Testis (tissue), 3 donors: ENCODE results near the gene EP400. TPM values are rescaled to one million over a fixed set of nuclear protein-coding genes. Genes with fewer than 3 reads are reported as not detected.

Experiments used
- DNase-seq: peaks from one replicate; pipeline ENCODE4 v3.0.0-alpha.2; 2019
- H3K27ac ChIP-seq, 2 donors: fragments of 200-600 bp; sonication (generic); one replicate each; pipeline ENCODE4 v1.5.1; 2019
- H3K27me3 ChIP-seq: fragments of 200-600 bp; sonication (generic); one replicate; pipeline ENCODE4 v1.5.1; 2019
- H3K36me3 ChIP-seq: fragments of 200-600 bp; sonication (generic); one replicate; pipeline ENCODE4 v1.5.1; 2017; ENCODE audit warnings: low read depth; ENCODE audit errors: missing control alignments
- H3K4me1 ChIP-seq: fragments of 200-600 bp; sonication (generic); one replicate; pipeline ENCODE4 v1.5.1; 2019
- H3K4me3 ChIP-seq, 2 donors: fragments of 200-600 bp; sonication (generic); one replicate each; pipeline ENCODE4 v1.5.1; 2017 to 2019
- H3K9me3 ChIP-seq: fragments of 200-600 bp; sonication (generic); one replicate; pipeline ENCODE4 v1.5.1; 2017
- POLR2A ChIP-seq: fragments of 450-650 bp; IDR thresholded peaks from one replicate; pipeline ENCODE4 v1.6.1; 2017; ENCODE audit warnings: antibody characterized with exemption, mild to moderate bottlenecking, moderate library complexity
- WGBS, 2 donors: methylation state at CpG; one replicate each; pipeline ENCODE4 v1.1.5; 2018; 5-methylcytosine and 5-hydroxymethylcytosine counted together
- intact Hi-C: fragments of 100-400 bp; cut with DNase I; formaldehyde crosslinking; loops from one replicate; pipeline ENCODE4 v1.15.1; 2023; ENCODE audit warnings: low total_unique reads
- polyA plus RNA-seq: library from polyadenylated mRNA; stranded (reverse); fragments of 350-450 nt; fragmentation: Illumina TruSeq; extraction: RNeasy Lipid Tissue Mini Kit (QIAGEN cat#74804); gene quantifications from one replicate; pipeline ENCODE4 v1.2.3, GENCODE V29; 2014; ENCODE audit warnings: low read depth, low replicate concordance; ENCODE audit not compliant: insufficient read depth
- total RNA-seq, 2 donors: library from RNA; depleted of rRNA; stranded (reverse); fragments of >200 nt; gene quantifications; one replicate each; pipeline ENCODE4 v1.2.3, GENCODE V29; 2016
- TF ChIP-seq, protein P1 (sequence below), 3 experiments: fragments of 450-650 bp in 2 of 3; fragments of 200-600 bp in 1 of 3; sonication (generic) in 1 of 3; IDR thresholded peaks; one replicate each; pipeline ENCODE4 v1.5.1; 2016 to 2019; ENCODE audit warnings: antibody characterized with exemption in 3 of 3, mild to moderate bottlenecking in 2 of 3, moderate library complexity in 1 of 3

The EP400 gene
- total and polyA plus RNA-seq, 3 donors from 2014 or later, result 44.2 to 83.0 (median 69.4) TPM

DNA sequence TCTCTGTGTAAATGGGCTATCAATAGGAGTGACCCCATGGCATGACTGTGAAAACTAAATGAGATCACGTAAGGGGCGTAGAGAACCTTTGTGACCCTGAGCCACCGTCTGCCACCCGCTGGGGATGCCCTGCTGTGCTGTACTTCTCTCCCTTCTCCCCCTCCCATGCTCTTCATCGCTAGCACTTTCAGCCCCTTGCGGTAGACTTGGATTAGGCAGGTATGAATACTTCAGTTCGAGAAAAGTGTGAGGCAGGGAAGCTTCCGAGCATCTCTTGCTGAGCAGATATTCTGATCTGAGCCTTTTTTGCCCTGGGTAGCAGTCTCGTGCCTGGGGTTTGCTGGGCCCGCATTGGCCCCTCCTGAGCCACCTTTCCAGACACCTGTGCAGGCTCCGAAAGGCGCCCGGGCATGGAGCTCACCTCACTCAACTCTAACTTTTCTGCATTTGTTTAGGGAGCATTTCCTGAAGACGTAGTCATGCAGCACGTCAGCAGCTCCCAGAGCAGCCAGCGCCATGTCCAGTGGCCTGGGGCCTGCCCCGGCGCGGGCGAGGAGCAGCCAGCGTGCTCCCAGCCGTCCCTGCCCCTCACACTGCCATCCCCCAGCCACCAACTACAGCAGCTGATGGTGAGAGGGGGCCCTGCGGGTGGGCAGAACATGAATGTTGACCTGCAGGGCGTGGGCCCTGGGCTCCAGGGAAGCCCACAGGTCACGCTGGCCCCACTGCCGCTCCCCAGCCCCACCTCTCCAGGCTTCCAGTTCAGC is 154.0 kb downstream of the EP400 start:
- Histone ChIP-seq H3K4me1 (peaks cover 3% of the 10 kb centered on the region), H3K27me3 (no peaks in the 10 kb centered on the region), H3K27ac (no peak overlapping the region), H3K36me3 (no peaks in the 10 kb centered on the region), H3K4me3 (no peak overlapping the region), H3K9me3 (no peaks in the 10 kb centered on the region)
- no peak for TF ChIP-seq POLR2A
- TF ChIP-seq, protein P1, sequence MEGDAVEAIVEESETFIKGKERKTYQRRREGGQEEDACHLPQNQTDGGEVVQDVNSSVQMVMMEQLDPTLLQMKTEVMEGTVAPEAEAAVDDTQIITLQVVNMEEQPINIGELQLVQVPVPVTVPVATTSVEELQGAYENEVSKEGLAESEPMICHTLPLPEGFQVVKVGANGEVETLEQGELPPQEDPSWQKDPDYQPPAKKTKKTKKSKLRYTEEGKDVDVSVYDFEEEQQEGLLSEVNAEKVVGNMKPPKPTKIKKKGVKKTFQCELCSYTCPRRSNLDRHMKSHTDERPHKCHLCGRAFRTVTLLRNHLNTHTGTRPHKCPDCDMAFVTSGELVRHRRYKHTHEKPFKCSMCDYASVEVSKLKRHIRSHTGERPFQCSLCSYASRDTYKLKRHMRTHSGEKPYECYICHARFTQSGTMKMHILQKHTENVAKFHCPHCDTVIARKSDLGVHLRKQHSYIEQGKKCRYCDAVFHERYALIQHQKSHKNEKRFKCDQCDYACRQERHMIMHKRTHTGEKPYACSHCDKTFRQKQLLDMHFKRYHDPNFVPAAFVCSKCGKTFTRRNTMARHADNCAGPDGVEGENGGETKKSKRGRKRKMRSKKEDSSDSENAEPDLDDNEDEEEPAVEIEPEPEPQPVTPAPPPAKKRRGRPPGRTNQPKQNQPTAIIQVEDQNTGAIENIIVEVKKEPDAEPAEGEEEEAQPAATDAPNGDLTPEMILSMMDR (IDR thresholded peaks at IDR 0.05), result no peak
- no peak for DNase-seq
- WGBS, 2 donors, result 94 to 95% methylated on average over 21 to 26 of the region's 26 CpGs
- intact Hi-C loops, result no loop called here

DNA sequence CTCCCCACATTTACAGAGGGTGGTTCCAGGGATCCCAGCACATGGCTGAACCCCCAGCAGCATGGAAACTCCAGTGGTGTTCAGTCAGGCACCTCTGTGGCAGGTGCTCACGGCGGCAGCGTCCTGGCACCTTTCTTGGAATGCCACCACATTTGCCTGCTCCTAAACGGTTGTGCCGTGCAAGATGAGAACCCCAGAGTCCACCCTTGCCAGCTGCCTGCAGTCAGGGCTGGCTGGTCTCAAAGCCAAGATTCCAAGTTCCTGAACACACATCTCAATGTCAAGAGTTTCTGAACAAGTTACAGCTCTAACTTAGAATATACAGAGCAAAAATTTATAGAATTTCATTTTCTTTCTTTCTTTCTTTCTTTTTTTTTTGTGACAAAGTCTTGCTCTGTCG is 155.7 kb downstream of the EP400 start:
- peaks cover 3% of the 10 kb centered on the region for H3K4me1 ChIP-seq
- TF ChIP-seq, protein P1 (IDR thresholded peaks at IDR 0.05), result no peak
- no peak for TF ChIP-seq POLR2A
- H3K27me3 ChIP-seq, result no peaks in the 10 kb centered on the region
- no peaks in the 10 kb centered on the region for H3K36me3 ChIP-seq
- H3K4me3 ChIP-seq, result no peak overlapping the region
- no peaks in the 10 kb centered on the region for H3K9me3 ChIP-seq
- no peak for DNase-seq
- 91 to 94% methylated on average over 6 of the region's 6 CpGs for WGBS, 2 donors
- no peak overlapping the region for H3K27ac ChIP-seq
- intact Hi-C loops, result no loop called here

- 96 to 97% methylated on average over 7 of the region's 7 CpGs for WGBS, 2 donors
- H3K9me3 ChIP-seq, result no peaks in the 10 kb centered on the region
- H3K27me3 ChIP-seq, result no peaks in the 10 kb centered on the region
- intact Hi-C loops, result no loop called here
- no peaks in the 10 kb centered on the region for H3K36me3 ChIP-seq
- peaks cover 8% of the 10 kb centered on the region for H3K4me1 ChIP-seq
- DNase-seq, result no peak
- no peak overlapping the region for H3K27ac ChIP-seq
- no peak overlapping the region for H3K4me3 ChIP-seq
- TF ChIP-seq, protein P1 (IDR thresholded peaks at IDR 0.05), result no peak
- no peak for TF ChIP-seq POLR2A
Observed at GRCh38 chr12:132106921-132107320, 157.2 kb downstream of the EP400 start.

DNA sequence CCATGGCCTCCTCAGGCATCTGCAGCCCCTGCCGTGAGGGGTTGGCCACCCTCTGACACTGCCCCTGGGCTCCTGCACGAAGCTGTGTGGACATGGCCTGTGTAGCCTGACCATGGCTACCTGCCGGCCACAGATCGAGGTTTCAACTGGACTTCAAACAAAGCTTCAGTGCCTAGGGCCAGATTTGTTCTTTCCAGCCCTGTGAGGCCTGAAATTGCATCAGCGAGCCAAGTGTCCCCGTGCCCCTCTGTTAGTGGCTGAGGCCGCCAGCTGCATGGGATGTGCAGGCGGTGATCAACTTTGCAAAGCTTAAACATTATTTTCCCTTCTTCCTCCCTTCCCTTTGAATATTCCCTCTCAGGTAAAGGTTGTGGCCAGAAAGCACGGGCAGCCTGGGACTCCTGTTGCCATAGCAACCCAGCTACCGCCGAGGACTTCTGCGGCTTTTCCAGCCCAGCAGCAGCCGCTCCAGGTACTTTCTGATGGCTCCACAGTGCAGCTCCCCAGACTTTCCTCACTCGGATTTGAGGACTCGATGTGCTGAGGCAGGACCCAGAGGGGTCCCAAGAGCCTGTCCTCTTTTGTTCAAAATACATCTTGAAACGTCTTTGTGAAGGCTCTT is 158.6 kb downstream of the EP400 start:
- intact Hi-C loops, result no loop called here
- H3K4me3 ChIP-seq, result no peak overlapping the region
- WGBS, 2 donors, result 80 to 84% methylated on average over 16 of the region's 16 CpGs
- TF ChIP-seq POLR2A, result no peak
- TF ChIP-seq, protein P1 (IDR thresholded peaks at IDR 0.05), result no peak
- peaks cover 7% of the 10 kb centered on the region for H3K4me1 ChIP-seq
- H3K27me3 ChIP-seq, result no peaks in the 10 kb centered on the region
- H3K27ac ChIP-seq, result no peak overlapping the region
- H3K36me3 ChIP-seq, result no peaks in the 10 kb centered on the region
- no peaks in the 10 kb centered on the region for H3K9me3 ChIP-seq
- DNase-seq, result no peak
